Fibroblast of villous mesenchyme (primary cell): ENCODE results near the gene MGLL. TPM values are rescaled to one million over a fixed set of nuclear protein-coding genes. Genes with fewer than 3 reads are reported as not detected.

ENCODE experiments used
- DNase-seq: peaks from one replicate; pipeline ENCODE4 v3.0.0-alpha.2; 2010; ENCODE audit warnings: low read depth
- H3K4me3 ChIP-seq: 2 replicates; pipeline ENCODE4 v1.5.1; 2011; ENCODE audit warnings: low read depth, mild to moderate bottlenecking, low read length
- CTCF ChIP-seq: IDR thresholded peaks from 2 replicates; pipeline ENCODE4 v1.5.1; 2012; ENCODE audit warnings: low read depth, mild to moderate bottlenecking, low read length; ENCODE audit not compliant: insufficient read depth
- total RNA-seq: library from RNA; depleted of rRNA; stranded (reverse); fragments of >200 nt; gene quantifications from 2 replicates; pipeline ENCODE4 v1.2.3, GENCODE V29; 2012

Gene MGLL
- total RNA-seq, 1 donor, result 141 TPM

GRCh38 chr3:127815001-127815400 lies 7.3 kb downstream of the MGLL start:
- DNase-seq, result no peak
- TF ChIP-seq CTCF, result no peak
- H3K4me3 ChIP-seq, result no peak overlapping the region

- no peak for TF ChIP-seq CTCF
- H3K4me3 ChIP-seq, result no peak overlapping the region
- DNase-seq, result no peak
Observed at GRCh38 chr3:127814325-127814781, 8.0 kb downstream of the MGLL start.

GRCh38 chr3:127812151-127812550 lies 10.2 kb downstream of the MGLL start:
- H3K4me3 ChIP-seq, result no peak overlapping the region
- no peak for DNase-seq
- TF ChIP-seq CTCF, result no peak

- H3K4me3 ChIP-seq, result no peak overlapping the region
- no peak for TF ChIP-seq CTCF
- DNase-seq, result no peak
Observed at GRCh38 chr3:127811717-127812116, 10.6 kb downstream of the MGLL start.

- DNase-seq, result no peak
Observed at GRCh38 chr3:127809611-127810010, 12.7 kb downstream of the MGLL start.

GRCh38 chr3:127809211-127809610 lies 13.1 kb downstream of the MGLL start:
- H3K4me3 ChIP-seq, result no peak overlapping the region
- no peak for DNase-seq
- TF ChIP-seq CTCF, result no peak

More at GRCh38 chr3:127809611-127810010, 12.7 kb downstream of the MGLL start:
- TF ChIP-seq CTCF, result no peak
- no peak overlapping the region for H3K4me3 ChIP-seq

GRCh38 chr3:127808197-127808596 lies 14.1 kb downstream of the MGLL start:
- no peak for DNase-seq
- no peak overlapping the region for H3K4me3 ChIP-seq
- TF ChIP-seq CTCF, result no peak
